Smooth muscle cell of the coronary artery (primary cell): Measurements from ENCODE around the gene ARL11. TPM values are rescaled to one million over a fixed set of nuclear protein-coding genes. Genes with fewer than 3 reads are reported as not detected.

Experiments used
- total RNA-seq: library from RNA; depleted of rRNA; stranded (reverse); fragments of >200 nt; gene quantifications from 2 replicates; pipeline ENCODE4 v1.2.3, GENCODE V29; 2014; ENCODE audit warnings: low replicate concordance

The ARL11 gene
- total RNA-seq = under 0.01 TPM in 1 of 2 replicates, not detected in the other

DNA sequence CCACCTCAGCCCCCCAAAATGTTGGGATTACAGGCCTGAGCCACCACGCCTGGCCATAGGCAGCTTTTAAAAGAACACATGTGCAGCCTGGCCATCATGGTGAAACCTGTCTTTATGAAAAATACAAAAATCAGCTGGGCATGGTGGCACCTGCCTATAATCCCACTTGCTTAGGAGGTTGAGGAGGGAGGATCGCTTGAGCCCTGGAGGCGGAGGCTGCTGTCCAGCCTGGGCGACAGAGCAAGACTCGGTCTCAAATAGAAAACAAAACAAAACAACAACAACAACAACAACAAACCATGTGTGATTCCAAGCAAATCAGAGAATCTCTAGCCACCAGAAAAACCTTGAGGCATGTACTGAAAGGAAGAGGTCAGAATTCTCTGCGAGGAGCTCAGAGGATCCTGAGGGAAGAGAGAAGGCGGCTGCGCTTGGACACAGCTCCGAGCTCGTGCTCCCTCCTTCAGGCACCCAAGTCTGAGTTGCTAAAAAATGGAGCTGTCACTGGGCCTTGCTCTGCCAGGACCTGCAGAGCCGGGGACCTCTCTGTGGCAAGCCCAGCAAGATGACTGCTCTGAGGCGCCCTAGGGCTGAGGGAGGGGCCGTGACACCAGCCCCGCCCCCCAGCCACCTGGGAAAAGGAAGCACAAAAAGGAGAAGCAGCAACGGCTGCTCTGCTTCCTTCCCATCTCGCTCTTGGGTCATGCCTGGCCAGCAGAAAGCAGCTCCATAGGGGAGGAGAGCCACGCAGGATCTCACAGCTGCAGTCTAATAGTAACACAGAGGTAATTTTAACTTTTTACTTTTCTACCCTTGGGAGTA lies at the start of gene ARL11:
TSS of gene ARL11 (plus strand) at position 677 of the 822 bp plus-strand sequence. CDS start 1,941 bp downstream, outside the sequence.

GRCh38 chr13:49585220-49586157 lies 42.8 kb upstream of the ARL11 start, which contains the start of gene RCBTB1:
Gene RCBTB1 (minus strand): TSS chr13:49585558. CDS start chr13:49567279, 18,279 bp downstream.

Other genes starting within 250 kb of the ARL11 start
- 5.0 and 9.6 TPM in 2 replicates for gene CAB39L, start 184.4 kb upstream of the ARL11 start, total RNA-seq
- 4.3 and 5.5 TPM in 2 replicates for gene SETDB2, start 184.2 kb upstream of the ARL11 start, total RNA-seq
- gene PHF11, start 132.6 kb upstream of the ARL11 start, total RNA-seq = 8.1 and 9.2 TPM in 2 replicates
- gene RCBTB1, start 42.9 kb upstream of the ARL11 start, total RNA-seq = 14.2 and 17.9 TPM in 2 replicates
- 20.4 and 54.6 TPM in 2 replicates for gene EBPL, start 63.0 kb downstream of the ARL11 start, total RNA-seq
- 13.8 and 23.8 TPM in 2 replicates for gene KPNA3, start 164.2 kb downstream of the ARL11 start, total RNA-seq